Type B pancreatic cell (in vitro differentiated cells): ENCODE measurements around the gene TMED8. TPM values are rescaled to one million over a fixed set of nuclear protein-coding genes. Genes with fewer than 3 reads are reported as not detected.

ENCODE experiments used
- DNase-seq: peaks from one replicate; pipeline ENCODE4 v3.0.0; 2021; ENCODE audit warnings: mixed read lengths; ENCODE audit not compliant: unreplicated experiment; ENCODE audit errors: extremely low spot score
- H3K27ac Mint-ChIP-seq: 2 replicates; pipeline ENCODE4 v1.8.0; 2021; ENCODE audit warnings: mild to moderate bottlenecking, mixed read lengths
- H3K27me3 Mint-ChIP-seq: 2 replicates; pipeline ENCODE4 v1.8.0; 2021; ENCODE audit warnings: mixed read lengths
- H3K36me3 Mint-ChIP-seq: 2 replicates; pipeline ENCODE4 v1.8.0; 2021; ENCODE audit warnings: mixed read lengths
- H3K4me1 Mint-ChIP-seq: one replicate; pipeline ENCODE4 v1.8.0; 2021; ENCODE audit warnings: mixed read lengths; ENCODE audit not compliant: unreplicated experiment
- H3K4me3 Mint-ChIP-seq: 2 replicates; pipeline ENCODE4 v1.8.0; 2021; ENCODE audit warnings: mild to moderate bottlenecking, mixed read lengths
- H3K9me3 Mint-ChIP-seq: 2 replicates; pipeline ENCODE4 v1.8.0; 2021; ENCODE audit warnings: mixed read lengths
- total RNA-seq: library from RNA; stranded (reverse); gene quantifications from 2 replicates; pipeline ENCODE4 v1.2.1, GENCODE V29; 2021; ENCODE audit warnings: low replicate concordance
- TF ChIP-seq, protein P1 (sequence below): fragments of 200-600 bp; sonication (generic); conservative IDR thresholded peaks from 2 replicates; pipeline ENCODE4 v1.5.0; 2021; ENCODE audit warnings: antibody characterized with exemption, mild to moderate bottlenecking

TMED8 gene
- total RNA-seq, 1 donor from 2014 or later = 17.4 TPM

DNA sequence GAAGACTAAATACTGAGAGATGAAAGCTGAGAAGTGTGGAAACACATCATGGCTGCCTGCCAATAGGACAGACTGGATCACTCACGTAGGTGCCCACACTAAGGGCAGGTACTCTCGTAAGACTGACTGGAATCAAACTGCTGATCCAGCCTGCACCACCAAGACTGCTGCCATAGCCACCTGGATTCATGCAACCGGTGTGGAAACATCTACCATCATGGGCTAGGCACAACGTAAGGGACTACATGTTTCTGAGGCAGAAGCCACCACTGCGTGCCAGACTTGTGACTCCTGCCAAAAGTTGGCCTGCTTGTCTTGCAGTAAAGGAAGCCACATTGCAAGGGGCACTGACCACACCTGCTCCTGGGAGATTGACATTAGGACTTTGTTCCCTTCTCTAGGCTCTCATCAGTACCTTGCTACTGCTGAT lies 60.0 kb downstream of the TMED8 start:
- Mint-ChIP-seq H3K27me3 (no peaks in the 10 kb centered on the region), H3K36me3 (no peaks in the 10 kb centered on the region), H3K4me1 (peaks cover 44% of the 10 kb centered on the region), H3K27ac (no peak overlapping the region), H3K4me3 (no peak overlapping the region), H3K9me3 (no peaks in the 10 kb centered on the region)
- DNase-seq = no peak
- TF ChIP-seq, protein P1, sequence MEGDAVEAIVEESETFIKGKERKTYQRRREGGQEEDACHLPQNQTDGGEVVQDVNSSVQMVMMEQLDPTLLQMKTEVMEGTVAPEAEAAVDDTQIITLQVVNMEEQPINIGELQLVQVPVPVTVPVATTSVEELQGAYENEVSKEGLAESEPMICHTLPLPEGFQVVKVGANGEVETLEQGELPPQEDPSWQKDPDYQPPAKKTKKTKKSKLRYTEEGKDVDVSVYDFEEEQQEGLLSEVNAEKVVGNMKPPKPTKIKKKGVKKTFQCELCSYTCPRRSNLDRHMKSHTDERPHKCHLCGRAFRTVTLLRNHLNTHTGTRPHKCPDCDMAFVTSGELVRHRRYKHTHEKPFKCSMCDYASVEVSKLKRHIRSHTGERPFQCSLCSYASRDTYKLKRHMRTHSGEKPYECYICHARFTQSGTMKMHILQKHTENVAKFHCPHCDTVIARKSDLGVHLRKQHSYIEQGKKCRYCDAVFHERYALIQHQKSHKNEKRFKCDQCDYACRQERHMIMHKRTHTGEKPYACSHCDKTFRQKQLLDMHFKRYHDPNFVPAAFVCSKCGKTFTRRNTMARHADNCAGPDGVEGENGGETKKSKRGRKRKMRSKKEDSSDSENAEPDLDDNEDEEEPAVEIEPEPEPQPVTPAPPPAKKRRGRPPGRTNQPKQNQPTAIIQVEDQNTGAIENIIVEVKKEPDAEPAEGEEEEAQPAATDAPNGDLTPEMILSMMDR = no peak

DNA sequence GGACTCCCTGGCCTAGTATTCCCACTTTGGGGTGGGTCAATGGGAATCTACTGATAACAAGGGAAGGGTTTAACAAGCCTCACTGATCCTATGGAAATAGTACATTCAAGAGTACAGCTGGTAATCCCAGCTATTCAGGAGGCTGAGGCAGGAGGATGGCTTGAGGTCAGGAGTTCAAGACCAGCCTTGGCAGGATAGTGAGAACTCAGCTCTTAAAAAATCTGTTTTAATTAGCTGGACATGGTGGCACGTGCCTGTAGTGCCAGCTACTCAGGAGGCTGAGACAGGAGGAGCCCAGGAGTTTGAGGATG lies 60.7 kb downstream of the TMED8 start:
- TF ChIP-seq, protein P1 = peak; percentile 33
- peaks cover 43% of the 10 kb centered on the region for H3K4me1 Mint-ChIP-seq
- DNase-seq = no peak
- H3K9me3 Mint-ChIP-seq = no peaks in the 10 kb centered on the region
- H3K4me3 Mint-ChIP-seq = no peak overlapping the region
- peaks cover 6% of the 10 kb centered on the region for H3K36me3 Mint-ChIP-seq
- no peaks in the 10 kb centered on the region for H3K27me3 Mint-ChIP-seq
- H3K27ac Mint-ChIP-seq = no peak overlapping the region

DNA sequence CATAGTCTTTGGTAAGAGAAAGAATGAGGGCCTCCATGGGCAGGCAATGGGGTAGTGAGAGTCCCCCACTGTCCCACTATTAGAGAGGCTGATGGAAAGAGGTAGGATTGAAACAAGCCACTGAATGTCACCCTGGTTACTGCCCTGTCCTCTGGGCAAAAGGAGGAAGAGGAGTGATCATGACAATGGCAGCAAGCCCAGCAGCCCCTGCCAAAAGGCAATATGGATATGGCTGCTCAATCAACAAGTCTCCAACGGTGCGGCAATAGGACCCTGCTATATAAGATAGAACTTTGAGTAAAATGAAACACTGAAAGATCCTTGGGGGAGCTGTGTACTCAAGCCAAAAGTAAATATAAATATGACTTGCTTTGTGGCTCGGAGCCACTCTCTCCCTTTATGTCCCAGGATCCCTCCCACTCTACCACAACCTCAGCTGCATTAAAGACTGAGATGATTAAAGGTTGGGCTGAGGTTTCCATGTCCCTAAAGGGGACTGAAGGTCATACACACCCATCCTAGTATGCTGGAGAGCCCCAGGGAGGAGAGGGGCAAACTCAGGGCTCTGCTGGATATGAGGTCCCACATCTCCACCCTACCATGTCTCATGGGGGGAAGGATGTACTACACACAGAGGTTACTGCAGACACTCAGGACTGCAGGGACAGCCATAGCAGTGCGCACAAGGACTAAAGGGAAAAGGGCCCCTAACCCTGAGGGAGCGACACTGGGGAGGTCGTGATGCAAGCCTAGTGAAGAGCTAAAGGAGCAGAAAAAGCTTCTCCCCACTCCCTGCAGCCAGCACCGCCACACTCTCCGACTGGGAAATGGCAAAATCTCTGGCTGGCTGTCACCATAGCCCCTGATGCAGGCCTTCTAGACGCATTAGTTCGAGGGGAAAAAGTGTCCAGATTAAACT lies 62.1 kb downstream of the TMED8 start:
- peaks cover 11% of the 10 kb centered on the region for H3K36me3 Mint-ChIP-seq
- no peaks in the 10 kb centered on the region for H3K9me3 Mint-ChIP-seq

DNA sequence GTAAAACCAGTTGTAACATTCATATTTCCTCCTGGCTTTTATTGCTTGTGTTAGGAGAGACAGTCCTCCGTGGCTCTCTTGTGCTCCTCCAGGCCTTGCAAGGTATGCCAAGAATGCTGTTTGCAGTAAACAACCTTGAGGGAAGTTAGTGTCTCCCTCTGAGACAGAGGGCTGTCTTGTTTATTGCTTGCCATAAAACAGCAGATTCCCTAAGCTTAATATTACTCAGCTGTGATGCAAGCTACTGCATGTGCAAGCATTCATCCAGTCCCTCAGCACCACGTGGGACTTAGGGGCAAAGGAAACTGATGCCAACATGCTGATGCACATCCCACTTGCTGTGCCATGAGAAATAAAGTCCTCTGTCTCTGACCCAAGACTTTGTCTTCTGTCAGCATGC lies 62.9 kb downstream of the TMED8 start:
- no peaks in the 10 kb centered on the region for H3K27me3 Mint-ChIP-seq
- TF ChIP-seq, protein P1 = no peak
- no peaks in the 10 kb centered on the region for H3K9me3 Mint-ChIP-seq
- no peak for DNase-seq
- H3K4me3 Mint-ChIP-seq = no peak overlapping the region
- peaks cover 11% of the 10 kb centered on the region for H3K36me3 Mint-ChIP-seq
- peak overlapping the region; percentile 56 for H3K27ac Mint-ChIP-seq
- peaks cover 32% of the 10 kb centered on the region for H3K4me1 Mint-ChIP-seq

More for the DNA sequence above, 62.1 kb downstream of the TMED8 start:
- H3K4me1 Mint-ChIP-seq = peaks cover 39% of the 10 kb centered on the region
- H3K4me3 Mint-ChIP-seq = no peak overlapping the region
- no peaks in the 10 kb centered on the region for H3K27me3 Mint-ChIP-seq
- TF ChIP-seq, protein P1 = no peak
- peak overlapping the region; percentile 56 for H3K27ac Mint-ChIP-seq
- DNase-seq = no peak

DNA sequence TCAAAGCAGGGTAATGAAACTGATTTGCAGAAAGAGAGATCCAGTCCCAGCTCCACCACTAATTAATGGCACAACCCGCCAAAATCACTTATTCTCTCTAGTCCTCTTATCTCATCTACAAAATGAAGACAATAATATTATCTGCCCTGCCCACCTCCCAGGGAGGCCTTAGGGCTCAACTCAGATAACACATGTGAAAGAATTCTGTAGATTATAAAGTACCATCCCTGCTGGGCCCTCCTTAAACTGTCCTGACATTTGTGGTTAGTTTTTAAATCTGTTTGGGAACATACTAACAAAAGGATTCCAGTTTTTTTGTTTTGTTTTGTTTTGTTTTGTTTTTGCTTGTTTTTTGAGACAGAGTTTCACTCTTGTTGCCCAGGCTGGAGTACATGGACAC lies 63.5 kb downstream of the TMED8 start:
- peak overlapping the region; percentile 14 for H3K27ac Mint-ChIP-seq
- H3K4me1 Mint-ChIP-seq = peaks cover 31% of the 10 kb centered on the region
- TF ChIP-seq, protein P1 = no peak
- H3K9me3 Mint-ChIP-seq = no peaks in the 10 kb centered on the region
- H3K27me3 Mint-ChIP-seq = no peaks in the 10 kb centered on the region
- H3K4me3 Mint-ChIP-seq = no peak overlapping the region
- DNase-seq = no peak
- H3K36me3 Mint-ChIP-seq = peaks cover 11% of the 10 kb centered on the region
